DMS114 treated with DMSO at 0.1 percent for 48 hours (cell line): Measurements from ENCODE around the gene PRKAG2.
"Not testable (repeated sequence)": the region's sequence is repeated elsewhere in the genome, so short reads cannot be mapped to it uniquely, and the experiment has no call there.

ENCODE experiments used
- DNase-seq: peaks from one replicate; lab custom pipeline; 2025; ENCODE audit not compliant: unreplicated experiment; lab: John Stamatoyannopoulos, UW

Gene PRKAG2

GRCh38 chr7:151537818-151538561, 338.9 kb downstream of the PRKAG2 start:
- no peak for DNase-seq

- not testable (repeated sequence) for DNase-seq
Measured at GRCh38 chr7:151536178-151536577, 340.7 kb downstream of the PRKAG2 start.

- DNase-seq: no peak
Measured at GRCh38 chr7:151529842-151530241, 347.1 kb downstream of the PRKAG2 start.

- DNase-seq: no peak
Measured at GRCh38 chr7:151524845-151525244, 352.1 kb downstream of the PRKAG2 start.

- no peak for DNase-seq
Measured at GRCh38 chr7:151524331-151524730, 352.6 kb downstream of the PRKAG2 start.

- DNase-seq: no peak
Measured at GRCh38 chr7:151520419-151521261, 356.3 kb downstream of the PRKAG2 start.

- DNase-seq: peak; percentile 96
Measured at GRCh38 chr7:151519765-151520418, 357.0 kb downstream of the PRKAG2 start, which contains the start of gene RHEB. RHEB (minus strand) TSS chr7:151519895; CDS start chr7:151519511, 384 bp downstream.

GRCh38 chr7:151518947-151519764, 357.8 kb downstream of the PRKAG2 start:
- DNase-seq: not testable (repeated sequence)

GRCh38 chr7:151518105-151518946, 358.6 kb downstream of the PRKAG2 start:
- DNase-seq: no peak

GRCh38 chr7:151517601-151518104, 359.3 kb downstream of the PRKAG2 start:
- DNase-seq: peak; percentile 11

- no peak for DNase-seq
Measured at GRCh38 chr7:151515276-151515565, 361.7 kb downstream of the PRKAG2 start.

- DNase-seq: no peak
Measured at GRCh38 chr7:151514461-151515275, 362.2 kb downstream of the PRKAG2 start.

GRCh38 chr7:151513133-151513532, 363.8 kb downstream of the PRKAG2 start:
- no peak for DNase-seq

- no peak for DNase-seq
Measured at GRCh38 chr7:151512353-151512752, 364.6 kb downstream of the PRKAG2 start.

GRCh38 chr7:151511946-151512345, 365.0 kb downstream of the PRKAG2 start:
- no peak for DNase-seq

GRCh38 chr7:151511270-151511669, 365.6 kb downstream of the PRKAG2 start:
- no peak for DNase-seq

GRCh38 chr7:151509670-151510333, 367.1 kb downstream of the PRKAG2 start:
- no peak for DNase-seq

- DNase-seq: no peak
Measured at GRCh38 chr7:151508991-151509390, 367.9 kb downstream of the PRKAG2 start.
